Progenitor cell of endocrine pancreas (in vitro differentiated cells): ENCODE measurements around the gene PTEN. TPM values are rescaled to one million over a fixed set of nuclear protein-coding genes. Genes with fewer than 3 reads are reported as not detected.
"Not testable (repeated sequence)": the region's sequence is repeated elsewhere in the genome, so short reads cannot be mapped to it uniquely, and the experiment has no call there.

ENCODE experiments used
- DNase-seq: peaks from one replicate; pipeline ENCODE4 v3.0.0; 2021; ENCODE audit warnings: low spot score; ENCODE audit not compliant: unreplicated experiment
- H3K27ac Mint-ChIP-seq: 2 replicates; pipeline ENCODE4 v1.8.0; 2021; ENCODE audit warnings: mild to moderate bottlenecking, moderate library complexity, mixed read lengths
- H3K27me3 Mint-ChIP-seq: 2 replicates; pipeline ENCODE4 v1.8.0; 2021; ENCODE audit warnings: mixed read lengths
- H3K36me3 Mint-ChIP-seq: 2 replicates; pipeline ENCODE4 v1.8.0; 2022; ENCODE audit warnings: mixed read lengths; ENCODE audit not compliant: insufficient read depth
- H3K4me1 Mint-ChIP-seq: 2 replicates; pipeline ENCODE4 v1.8.0; 2021; ENCODE audit warnings: low read depth, mixed read lengths
- H3K4me3 Mint-ChIP-seq: 2 replicates; pipeline ENCODE4 v1.8.0; 2021; ENCODE audit warnings: low read depth, mild to moderate bottlenecking, moderate library complexity, mixed read lengths
- H3K9me3 Mint-ChIP-seq: 2 replicates; pipeline ENCODE4 v1.8.0; 2021; ENCODE audit warnings: low read depth, mixed read lengths
- total RNA-seq: library from RNA; stranded (reverse); gene quantifications from 2 replicates; pipeline ENCODE4 v1.2.1, GENCODE V29; 2021
- TF ChIP-seq, protein P1 (sequence below): fragments of 200-600 bp; sonication (generic); IDR thresholded peaks from one replicate; pipeline ENCODE4 v1.5.0; 2021; ENCODE audit warnings: antibody characterized with exemption, mild to moderate bottlenecking; ENCODE audit not compliant: unreplicated experiment

Gene PTEN
- total RNA-seq, 1 donor from 2014 or later, result 66.7 TPM

DNA sequence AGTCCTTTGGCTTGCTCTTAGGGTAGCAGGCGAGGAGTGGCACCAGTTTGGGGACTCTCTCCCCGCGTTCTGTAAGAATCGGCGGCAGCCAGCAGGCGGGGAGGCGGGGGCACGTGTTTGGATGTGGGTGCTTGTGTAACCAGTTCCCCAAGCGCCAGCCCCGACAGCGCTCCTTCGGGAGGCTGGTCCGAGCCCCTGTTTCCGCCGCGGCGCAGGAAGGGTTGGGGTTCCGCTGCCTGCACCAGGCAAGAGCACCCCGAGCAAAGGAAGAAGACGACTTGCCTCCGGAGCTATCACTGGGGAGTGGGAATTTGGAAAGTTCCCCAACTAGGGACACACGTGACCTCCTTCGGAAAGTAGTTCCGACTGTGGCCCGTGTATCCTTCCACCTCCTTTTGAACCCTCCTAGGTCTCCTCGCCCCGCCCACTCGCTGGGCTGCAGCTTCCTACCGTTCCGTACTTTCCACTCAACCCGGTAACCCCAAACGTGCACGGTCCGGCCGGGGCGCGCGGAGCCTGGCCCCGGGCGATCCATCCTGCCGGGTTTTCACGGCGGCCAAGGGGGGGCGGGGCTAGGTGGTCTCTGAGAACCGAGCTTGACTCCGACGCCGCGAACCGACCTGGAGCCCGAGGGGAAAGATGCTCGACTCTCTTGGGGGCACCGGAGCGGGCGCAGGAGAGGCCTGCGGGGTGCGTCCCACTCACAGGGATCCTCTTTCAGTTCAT is 1.3 kb upstream of the PTEN start:
- Mint-ChIP-seq H3K27me3 (no peaks in the 10 kb centered on the region), H3K36me3 (peaks cover 1% of the 10 kb centered on the region), H3K9me3 (no peaks in the 10 kb centered on the region), H3K4me3 (peak overlapping the region; percentile 96), H3K27ac (peak overlapping the region; percentile 99), H3K4me1 (peaks cover 23% of the 10 kb centered on the region)
- TF ChIP-seq, protein P1, sequence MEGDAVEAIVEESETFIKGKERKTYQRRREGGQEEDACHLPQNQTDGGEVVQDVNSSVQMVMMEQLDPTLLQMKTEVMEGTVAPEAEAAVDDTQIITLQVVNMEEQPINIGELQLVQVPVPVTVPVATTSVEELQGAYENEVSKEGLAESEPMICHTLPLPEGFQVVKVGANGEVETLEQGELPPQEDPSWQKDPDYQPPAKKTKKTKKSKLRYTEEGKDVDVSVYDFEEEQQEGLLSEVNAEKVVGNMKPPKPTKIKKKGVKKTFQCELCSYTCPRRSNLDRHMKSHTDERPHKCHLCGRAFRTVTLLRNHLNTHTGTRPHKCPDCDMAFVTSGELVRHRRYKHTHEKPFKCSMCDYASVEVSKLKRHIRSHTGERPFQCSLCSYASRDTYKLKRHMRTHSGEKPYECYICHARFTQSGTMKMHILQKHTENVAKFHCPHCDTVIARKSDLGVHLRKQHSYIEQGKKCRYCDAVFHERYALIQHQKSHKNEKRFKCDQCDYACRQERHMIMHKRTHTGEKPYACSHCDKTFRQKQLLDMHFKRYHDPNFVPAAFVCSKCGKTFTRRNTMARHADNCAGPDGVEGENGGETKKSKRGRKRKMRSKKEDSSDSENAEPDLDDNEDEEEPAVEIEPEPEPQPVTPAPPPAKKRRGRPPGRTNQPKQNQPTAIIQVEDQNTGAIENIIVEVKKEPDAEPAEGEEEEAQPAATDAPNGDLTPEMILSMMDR, result no peak
- peak; percentile 95 for DNase-seq

DNA sequence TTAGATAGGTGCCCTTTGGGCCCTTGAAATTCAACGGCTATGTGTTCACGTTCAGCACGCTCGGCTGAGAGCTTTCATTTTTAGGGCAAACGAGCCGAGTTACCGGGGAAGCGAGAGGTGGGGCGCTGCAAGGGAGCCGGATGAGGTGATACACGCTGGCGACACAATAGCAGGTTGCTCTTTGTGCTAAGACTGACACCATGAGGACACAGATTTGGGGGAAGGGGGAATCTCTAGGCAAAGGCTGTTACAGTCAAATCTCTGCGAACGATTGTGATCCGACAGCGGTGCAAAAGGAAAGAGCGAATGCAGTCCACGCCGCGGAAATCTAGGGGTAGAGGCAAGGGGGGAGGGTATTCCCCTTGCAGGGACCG is 759 bp upstream of the PTEN start:
- TF ChIP-seq, protein P1, result no peak
- peaks cover 1% of the 10 kb centered on the region for H3K36me3 Mint-ChIP-seq
- peak overlapping the region; percentile 96 for H3K4me3 Mint-ChIP-seq
- H3K4me1 Mint-ChIP-seq, result peaks cover 27% of the 10 kb centered on the region
- DNase-seq, result no peak
- H3K9me3 Mint-ChIP-seq, result no peaks in the 10 kb centered on the region
- peak overlapping the region; percentile 99 for H3K27ac Mint-ChIP-seq
- H3K27me3 Mint-ChIP-seq, result no peaks in the 10 kb centered on the region

GRCh38 chr10:87863951-87864495 is 598 bp downstream of the PTEN start:
- Mint-ChIP-seq H3K4me3 (peak overlapping the region; percentile 96), H3K4me1 (peaks cover 38% of the 10 kb centered on the region), H3K27ac (peak overlapping the region; percentile 88)
- H3K36me3 Mint-ChIP-seq, H3K9me3 Mint-ChIP-seq, DNase-seq, H3K27me3 Mint-ChIP-seq: not testable (repeated sequence)

DNA sequence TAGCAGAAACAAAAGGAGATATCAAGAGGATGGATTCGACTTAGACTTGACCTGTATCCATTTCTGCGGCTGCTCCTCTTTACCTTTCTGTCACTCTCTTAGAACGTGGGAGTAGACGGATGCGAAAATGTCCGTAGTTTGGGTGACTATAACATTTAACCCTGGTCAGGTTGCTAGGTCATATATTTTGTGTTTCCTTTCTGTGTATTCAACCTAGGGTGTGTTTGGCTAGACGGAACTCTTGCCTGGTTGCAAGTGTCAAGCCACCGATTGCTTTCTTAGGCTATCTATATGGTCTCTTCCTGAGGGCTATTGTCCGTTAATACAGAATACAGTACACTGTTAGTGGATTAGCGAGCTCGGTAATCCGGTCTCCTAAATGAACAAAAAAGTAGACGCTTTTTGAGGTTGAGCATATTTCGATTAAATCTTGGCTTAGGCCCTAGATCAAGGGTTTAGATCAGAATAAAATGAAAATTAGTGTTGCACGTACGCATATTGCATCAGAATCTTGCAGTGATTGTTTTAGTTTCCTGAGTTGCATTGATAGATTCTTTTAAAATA is 1.2 kb downstream of the PTEN start:
- Mint-ChIP-seq H3K27me3 (no peaks in the 10 kb centered on the region), H3K9me3 (no peaks in the 10 kb centered on the region), H3K4me1 (peaks cover 38% of the 10 kb centered on the region), H3K36me3 (peaks cover 4% of the 10 kb centered on the region), H3K4me3 (peak overlapping the region; percentile 96), H3K27ac (peak overlapping the region; percentile 88)
- TF ChIP-seq, protein P1, result no peak
- no peak for DNase-seq

GRCh38 chr10:87865241-87865881 is 1.9 kb downstream of the PTEN start:
- DNase-seq, result no peak
- Mint-ChIP-seq H3K27ac (peak overlapping the region; percentile 86), H3K27me3 (no peaks in the 10 kb centered on the region), H3K9me3 (no peaks in the 10 kb centered on the region), H3K36me3 (peaks cover 4% of the 10 kb centered on the region), H3K4me1 (peaks cover 36% of the 10 kb centered on the region), H3K4me3 (peak overlapping the region; percentile 96)
- TF ChIP-seq, protein P1, result no peak
